NOMO-1 treated with DMSO at 0.1 percent for 48 hours (cell line): ENCODE data around the gene NUP98.
"Not testable (repeated sequence)": the region's sequence is repeated elsewhere in the genome, so short reads cannot be mapped to it uniquely, and the experiment has no call there.

Experiments
- DNase-seq: peaks from one replicate; lab custom pipeline; 2025; ENCODE audit not compliant: unreplicated experiment; lab: John Stamatoyannopoulos, UW

Gene NUP98

DNA sequence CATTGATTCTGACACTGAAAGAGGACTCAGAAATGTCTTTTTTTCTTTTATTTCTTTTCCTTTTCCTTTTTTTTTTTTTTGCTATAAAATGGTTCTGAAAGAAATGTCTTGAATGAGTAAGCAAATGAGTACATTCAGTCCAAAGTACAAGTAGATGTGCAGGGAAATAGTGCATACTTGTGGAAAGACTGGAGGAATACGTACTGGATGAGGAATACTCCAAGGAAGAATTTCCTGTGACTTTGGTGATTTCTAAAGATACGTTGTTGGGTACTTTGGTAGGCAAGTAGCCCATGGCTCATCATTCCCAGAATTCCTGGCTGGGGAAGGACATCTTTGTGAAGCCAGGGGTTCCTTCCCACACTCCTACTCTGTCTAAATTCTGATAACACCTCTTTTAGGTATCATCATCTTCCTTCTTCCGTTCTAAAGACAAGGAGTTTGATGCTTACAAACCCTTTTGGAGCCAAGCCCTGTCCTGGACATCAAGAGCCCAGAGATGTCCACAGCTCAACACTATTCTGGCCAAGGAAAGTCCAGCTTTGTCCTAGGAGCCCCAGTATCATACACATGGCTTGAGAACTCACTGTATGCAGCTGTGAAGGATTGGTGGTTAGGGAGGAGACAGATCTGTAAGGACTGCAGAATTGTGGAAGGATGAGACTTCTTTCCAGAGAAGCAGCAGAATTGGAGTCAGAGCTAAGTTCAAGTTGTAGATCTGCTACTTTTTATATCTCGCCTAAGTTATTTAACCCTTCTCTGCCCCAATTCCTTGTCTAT, 4.8 kb upstream of the NUP98 start:
- no peak for DNase-seq

DNA sequence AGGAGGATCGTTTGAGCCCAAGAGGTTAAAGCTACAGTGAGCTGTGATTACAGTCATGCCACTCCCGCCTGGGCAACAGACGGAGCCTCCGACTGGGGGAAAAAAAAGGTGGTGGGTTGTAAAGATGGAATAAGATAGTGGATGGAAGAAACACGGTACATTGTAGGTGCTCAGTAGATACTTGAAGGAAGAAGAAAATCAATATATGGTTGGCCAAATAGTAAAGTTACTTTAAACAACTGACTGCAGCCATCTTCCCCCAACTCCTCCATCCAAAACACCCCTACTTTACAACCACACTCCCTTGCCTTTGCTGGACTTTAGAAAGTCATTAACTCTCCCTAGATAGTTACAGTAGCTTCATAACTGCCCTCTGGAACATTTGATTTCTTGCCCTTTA, 2.5 kb upstream of the NUP98 start:
- no peak for DNase-seq

DNA sequence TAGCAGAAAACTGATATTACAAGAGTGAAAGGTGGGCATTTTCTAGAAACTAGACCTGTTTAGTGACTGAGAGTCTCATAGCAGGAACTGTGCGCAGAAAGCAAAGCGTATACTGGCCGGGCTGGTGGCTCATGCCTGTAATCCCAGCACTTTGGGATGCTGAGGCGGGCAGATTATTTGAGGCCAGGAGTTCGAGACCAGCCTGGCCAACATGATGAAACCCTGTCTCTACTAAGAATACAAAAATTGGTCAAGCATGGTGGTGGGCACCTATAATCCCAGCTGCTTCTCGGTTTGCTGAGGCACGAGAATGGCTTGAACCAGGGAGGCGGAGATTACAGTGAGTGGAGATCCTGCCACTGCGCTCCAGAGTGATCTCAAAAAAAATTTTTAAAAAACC, 1.8 kb upstream of the NUP98 start:
- DNase-seq, result no peak

DNA sequence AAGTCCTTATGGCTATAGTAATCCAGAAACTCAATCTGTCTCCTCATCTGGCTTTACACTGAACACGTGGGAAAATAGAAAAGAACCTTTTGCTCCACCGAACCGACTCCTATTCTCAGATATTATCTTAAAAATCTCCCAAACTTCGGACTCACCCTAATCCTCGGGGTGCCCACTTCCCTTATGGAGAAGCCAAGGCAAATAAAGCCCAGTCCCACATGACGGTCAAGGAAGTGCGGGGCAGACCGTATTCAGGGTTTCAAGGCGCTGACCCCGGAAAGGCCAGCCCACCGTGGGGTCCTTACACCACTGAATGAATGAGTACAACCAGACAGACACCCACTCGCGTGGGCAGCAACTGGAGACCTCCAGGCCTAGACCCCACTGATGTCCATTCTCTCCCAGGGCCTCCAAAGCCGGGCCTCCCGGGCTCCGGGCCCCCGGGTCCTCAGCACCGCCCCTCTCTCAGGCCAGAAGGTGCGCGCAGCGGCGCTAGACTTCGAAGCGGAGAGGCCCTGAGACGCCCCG, 489 bp downstream of the NUP98 start:
- no peak for DNase-seq

DNA sequence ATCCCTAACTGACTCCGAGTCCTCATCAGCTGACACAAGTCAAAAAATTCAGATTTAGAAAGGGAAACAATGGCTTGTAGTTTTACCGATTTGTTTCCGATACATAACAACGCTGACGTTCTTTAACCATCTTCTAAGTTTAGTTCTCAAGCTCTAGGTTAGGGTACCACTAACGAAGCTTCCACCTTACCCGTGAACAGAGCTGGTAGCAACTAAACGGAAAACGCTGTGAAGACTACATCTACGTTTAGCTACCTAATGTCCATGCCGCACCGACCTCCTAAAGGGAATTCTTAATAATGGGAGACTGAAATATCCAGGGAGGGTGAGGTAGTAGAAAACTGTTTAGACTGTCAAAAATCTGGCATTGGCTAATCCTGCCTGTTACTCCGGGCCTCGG, 1.0 kb downstream of the NUP98 start:
- no peak for DNase-seq

DNA sequence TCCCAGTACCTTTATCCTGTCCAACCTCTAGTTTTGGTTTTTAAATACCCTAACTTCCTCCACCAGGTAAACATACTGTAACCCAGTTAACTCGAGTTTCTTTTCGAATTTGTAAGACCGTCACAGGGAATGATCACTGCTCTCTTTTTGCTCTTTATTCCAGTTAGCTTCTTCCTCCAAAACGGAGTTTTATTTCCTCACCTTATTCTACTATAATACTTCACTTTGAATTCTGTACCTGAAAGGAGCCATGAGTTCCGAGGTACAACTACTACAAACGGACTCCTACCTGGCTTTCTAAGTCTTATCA, 1.4 kb downstream of the NUP98 start:
- DNase-seq, result no peak

DNA sequence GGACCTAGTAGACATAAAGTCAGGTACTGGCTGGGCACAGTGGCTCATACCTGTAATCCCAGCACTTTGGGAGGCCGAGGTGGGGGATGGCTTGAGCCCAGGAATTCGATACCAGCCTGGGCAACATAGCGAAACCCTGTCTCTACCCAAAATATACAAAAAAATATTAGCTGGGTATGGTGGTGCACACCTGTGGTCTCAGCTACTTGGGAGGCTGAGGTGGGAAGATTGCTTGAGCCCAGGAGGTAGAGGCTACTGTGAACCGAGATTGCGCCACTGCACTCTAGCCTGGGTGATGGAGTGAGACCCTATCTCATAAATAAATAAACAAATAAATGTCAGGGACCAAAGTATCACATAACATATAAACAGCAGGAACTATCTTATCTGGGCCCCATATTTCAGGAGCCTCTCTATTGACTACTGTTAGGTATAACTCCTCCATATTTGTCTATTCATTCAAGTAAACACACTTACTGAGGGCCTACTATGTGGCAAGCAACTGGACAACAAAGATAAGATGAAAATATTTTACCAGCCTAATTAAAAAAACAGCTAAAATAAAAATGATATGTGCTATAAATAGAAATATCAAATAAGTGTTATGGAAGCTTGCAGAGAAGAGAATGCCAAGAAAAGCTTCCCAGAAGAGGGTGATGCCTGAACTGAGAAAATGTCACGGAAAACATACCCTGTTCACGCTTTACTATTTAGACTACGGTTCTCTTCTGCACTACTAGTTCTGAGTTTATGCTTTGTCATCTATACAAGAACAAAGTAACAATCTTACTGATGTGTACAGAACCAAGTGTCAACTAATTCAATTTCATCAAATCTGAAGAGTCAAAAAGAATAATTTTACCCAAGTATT, 2.0 kb downstream of the NUP98 start:
- DNase-seq, result no peak

DNA sequence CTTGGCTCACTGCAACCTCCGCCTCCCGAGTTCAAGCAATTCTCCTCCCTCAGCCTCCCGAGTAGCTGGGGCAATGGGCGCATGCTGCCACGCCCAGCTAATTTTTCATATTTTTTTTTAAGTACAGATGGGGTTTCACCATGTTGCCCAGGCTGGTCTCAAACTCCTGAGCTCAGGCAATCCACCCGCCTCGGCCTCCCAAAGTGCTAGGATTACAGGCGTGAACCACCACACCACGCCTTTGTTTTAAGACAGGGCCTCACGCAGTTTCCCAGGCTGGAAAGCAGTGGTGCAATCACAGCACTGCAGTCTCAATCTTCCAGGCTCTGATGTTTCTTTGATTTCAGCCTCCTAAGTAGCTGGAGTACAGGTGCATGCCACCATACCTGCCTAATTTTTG, 3.0 kb downstream of the NUP98 start:
- not testable (repeated sequence) for DNase-seq

DNA sequence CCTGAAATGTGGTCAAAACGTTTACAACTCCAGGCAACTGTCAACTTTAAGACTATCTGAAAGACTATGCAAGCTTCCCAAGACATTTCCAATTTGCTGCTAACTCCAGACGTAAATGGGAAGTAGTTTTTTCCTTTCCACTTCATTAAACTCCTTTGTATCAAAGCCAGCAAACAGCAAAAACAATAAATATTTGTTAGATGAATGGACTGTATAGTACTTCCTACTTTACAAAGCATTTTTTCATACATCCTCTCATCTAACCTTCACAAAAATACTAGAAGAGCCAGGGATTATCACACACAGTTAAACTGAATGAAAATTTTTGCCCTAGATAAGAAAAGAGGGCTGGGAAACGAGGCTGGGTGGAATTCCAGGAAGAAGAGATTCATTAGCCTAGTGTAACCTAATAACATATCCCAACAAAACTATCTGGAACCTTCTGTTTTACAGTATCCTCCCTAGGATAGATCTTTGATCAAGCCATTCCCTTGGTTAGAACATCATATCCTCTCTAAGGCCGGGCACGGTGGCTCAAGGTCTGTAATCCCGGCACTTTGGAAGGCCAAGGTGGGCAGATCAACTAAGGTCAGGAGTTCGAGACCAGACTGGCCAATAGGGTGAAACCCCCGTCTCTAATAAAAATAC, 10.4 kb downstream of the NUP98 start:
- no peak for DNase-seq

DNA sequence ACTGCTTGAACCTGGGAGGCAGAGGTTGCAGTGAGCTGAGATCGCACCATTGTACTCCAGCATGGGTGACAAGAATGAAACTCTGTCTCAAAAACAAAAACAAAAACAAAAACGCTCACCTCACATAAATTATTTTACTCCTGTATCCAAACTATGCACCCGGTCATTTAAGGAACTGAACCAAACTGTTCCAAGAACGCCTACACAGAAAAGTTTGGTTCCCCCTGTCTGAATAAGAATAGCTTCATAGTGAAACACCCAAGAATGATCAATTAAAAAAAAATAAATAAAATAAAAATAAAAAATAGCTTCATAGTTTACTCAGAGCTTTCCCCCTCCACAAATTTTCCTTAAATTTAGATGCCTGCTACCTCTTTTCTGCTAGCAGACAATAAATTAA, 13.7 kb downstream of the NUP98 start:
- no peak for DNase-seq

DNA sequence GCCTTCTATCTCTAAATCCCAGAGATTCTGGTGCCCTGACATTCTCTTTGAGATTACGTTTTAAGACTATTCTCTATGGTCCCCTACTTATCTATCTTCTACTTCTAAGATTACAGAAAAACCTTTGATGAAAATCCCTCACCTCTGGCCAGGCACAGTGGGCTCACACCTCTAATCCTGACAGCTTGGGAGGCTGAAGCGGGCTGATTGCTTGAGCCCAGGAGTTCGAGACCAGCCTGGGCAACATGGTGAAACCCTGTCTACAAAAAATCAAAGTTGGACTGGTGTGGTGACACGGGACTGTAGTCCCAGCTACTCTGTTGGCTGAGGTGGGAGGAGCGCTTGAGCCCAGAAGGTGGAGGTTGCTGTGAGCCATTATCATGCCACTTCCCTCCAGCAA, 14.4 kb downstream of the NUP98 start:
- no peak for DNase-seq

DNA sequence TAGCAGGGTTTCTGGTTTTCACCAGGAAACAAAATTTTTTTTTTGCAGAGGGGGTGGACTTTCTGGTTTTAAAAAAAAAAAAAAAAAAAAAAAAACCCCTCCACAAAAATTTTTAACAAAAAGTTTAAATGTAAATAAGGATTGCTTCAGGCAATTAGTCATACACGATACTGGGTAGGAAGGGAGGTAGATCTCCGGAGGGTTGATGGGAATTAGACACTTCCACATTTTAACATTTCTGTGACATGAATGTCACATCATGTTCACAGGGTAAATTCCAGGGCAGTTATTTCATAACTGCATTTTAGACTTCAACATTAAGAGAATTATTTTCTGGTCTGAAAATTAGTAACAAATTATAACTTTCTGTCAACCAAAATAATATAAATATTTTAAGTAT, 15.9 kb downstream of the NUP98 start:
- DNase-seq, result peak; percentile 72

DNA sequence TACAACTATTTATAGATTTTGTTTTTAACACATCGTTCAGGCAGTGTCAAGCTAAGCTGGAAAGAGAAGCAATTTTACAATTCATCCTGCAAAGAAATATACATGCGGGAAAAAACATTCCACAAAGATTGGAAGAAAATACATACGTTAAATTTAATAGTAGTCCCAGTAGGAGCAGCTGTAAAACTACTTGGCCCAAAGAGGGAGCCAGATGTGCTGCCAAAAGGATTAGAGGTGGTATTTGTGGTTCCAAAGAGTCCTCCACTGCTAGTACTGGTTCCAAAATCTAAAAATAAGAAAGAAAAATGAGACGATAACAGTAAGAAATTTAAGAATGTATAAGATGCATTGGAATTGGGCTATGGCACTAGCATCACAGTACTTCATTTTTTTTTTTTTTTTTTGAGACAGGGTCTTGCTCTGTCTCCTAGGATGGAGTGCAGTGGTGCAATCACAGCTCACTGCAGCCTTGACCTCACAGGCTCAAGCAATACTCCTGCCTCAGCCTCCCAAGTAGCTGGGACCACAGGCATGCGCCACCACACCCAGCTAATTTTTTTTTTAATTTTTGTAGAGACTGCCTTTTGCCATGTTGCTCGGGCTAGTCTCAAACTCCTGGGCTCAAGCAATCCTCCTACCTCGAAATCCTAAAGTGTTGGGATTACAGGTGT, 21.5 kb downstream of the NUP98 start:
- no peak for DNase-seq

DNA sequence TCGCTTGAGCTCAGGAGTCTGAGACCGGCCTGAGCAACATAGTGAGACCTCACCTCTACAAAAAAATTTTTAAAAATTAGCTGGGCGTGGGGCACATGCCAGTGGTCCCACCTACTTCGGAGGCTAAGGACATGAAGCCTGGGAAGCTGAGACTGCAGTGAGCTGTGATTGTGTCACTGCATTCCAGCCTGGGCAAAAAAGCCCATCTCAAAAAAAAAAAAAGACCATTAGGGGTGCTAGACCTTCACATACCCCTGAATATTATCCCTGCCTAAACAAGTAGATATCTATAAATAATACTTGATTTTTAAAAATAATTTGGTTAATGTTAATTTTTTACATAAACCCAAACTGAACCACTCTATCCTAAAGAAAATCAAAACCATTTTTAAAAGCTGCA, 24.2 kb downstream of the NUP98 start:
- DNase-seq, result no peak

DNA sequence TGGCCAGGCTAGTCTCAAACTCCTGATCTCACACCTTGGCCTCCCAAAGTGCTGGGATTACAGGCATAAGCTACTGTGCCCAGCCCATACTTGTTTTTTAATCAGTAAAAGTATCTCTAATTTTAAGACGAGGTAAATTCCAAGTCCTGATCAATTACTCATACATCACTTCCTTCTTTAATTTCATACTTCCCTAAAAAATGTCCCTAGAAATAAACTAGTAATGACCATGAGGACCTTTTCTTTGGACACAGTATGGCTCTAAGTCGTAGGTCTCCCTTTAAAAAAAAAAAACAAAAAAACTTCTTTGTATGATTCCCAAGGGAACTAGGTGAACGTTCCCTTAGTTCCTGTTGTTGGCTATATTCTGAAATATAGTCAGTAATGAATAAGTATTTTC, 29.8 kb downstream of the NUP98 start:
- no peak for DNase-seq

DNA sequence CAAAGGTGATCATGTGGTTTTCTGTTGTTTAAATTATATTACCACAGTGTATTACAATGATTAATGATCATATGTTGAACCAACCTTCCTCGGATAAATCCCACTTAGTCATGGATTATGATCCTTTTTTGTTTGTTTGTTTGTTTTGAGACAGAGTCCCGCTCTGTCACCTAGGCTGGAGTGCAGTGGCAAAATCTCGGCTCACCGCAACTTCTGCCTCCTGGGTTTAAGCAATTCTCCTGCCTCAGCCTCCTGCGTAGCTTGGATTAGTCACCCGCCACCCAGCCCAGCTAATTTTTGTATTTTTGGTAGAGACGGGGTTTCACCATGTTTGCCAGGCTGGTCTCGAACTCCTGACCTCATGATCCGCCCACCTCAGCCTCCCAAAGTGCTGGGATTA, 30.5 kb downstream of the NUP98 start:
- DNase-seq, result not testable (repeated sequence)

DNA sequence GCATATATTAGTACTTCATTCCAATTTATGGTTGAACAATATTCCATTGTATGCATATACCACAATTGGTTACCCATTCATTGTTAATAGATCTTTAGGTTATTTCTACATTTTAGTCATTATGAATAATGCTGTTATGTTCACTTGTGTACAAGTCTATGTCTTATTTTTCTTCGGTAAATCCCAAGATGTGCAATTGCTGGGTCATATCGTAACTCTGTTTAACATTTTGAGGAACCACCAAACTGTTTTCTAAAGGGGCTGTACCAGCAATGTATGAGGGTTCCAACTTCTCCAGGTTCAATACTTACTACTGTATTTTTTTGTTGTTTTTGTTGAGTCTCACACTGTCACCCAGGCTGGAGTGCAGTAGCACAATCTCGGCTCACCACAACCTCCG, 33.1 kb downstream of the NUP98 start:
- no peak for DNase-seq

DNA sequence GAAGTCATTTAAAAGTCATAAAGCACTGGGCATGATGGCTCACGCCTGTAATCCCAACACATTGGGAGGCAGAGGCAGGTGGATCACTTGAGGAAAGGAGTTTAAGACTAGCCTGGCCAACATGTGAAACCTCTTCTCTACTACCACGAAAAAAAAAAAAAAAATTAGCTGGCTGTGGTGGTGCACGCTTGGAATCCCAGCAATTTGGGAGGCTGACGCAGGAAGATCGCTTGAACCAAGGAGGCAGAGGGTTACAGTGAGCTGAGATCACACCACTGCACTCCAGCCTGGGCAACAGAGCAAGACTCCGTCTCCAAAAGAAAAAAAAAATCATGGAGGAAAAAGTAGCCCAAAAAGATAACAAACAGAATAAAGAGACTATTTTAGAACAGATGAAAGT, 42.2 kb downstream of the NUP98 start:
- no peak for DNase-seq

DNA sequence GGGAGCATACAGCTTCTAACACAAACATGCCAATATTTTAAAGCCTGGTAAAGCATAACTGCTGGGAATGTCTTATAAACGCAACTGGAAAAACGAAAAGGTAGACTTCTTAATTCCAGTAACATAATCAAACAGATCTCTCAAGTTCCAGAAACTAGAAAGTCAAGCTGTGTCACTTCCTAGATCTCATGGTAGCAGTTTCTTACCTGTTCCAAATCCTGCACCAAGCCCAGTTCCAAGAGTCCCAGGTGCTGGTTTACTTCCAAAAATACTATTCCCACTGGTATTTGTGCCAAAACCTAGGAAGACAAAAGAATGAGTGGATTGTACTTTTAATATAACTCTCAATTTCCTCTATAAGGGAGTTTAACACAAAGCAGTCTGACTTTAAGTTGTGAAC, 44.2 kb downstream of the NUP98 start:
- DNase-seq, result no peak

DNA sequence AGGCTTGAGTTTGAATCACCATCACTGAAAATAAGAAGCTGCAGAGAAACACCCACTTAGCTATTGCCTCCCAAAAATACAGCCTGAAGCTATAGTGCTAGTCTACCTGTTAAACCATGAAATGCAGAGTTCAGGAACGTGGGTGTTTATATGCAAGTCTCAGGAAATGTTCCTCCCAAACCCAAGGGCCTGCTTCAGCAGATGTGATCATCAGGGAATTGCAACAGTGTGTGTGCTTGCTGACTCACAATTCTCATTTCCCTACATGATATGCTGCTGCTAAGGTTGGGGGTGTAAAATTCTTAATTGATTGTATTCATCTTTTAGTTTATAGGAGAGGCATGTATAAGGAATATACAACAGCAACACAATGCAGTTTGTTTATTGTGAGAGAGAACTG, 49.6 kb downstream of the NUP98 start:
- peak; percentile 2 for DNase-seq

DNA sequence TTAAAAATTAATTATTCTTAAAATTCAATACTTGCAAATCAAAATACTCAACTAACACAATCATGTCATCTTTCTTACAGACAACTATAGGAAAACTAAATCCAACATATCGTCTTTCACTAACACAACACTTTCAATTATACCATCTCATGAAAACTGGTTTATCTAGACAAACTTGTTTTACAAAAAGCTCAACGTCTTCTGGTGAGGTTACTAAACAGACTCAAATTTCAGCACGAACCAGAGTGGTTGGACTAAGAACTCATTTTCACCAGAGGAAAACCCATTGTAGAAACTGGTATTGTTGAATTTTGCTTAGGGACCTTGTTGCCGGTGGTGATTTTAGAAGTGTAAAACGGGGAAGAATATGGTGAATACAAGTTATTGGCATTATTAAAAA, 52.2 kb downstream of the NUP98 start:
- no peak for DNase-seq
